ENCODE measurements around the gene CEPT1. TPM values are rescaled to one million over a fixed set of nuclear protein-coding genes. Genes with fewer than 3 reads are reported as not detected.

The CEPT1 gene
- polyA plus RNA-seq, 1 donor: 25.8 TPM

DNA sequence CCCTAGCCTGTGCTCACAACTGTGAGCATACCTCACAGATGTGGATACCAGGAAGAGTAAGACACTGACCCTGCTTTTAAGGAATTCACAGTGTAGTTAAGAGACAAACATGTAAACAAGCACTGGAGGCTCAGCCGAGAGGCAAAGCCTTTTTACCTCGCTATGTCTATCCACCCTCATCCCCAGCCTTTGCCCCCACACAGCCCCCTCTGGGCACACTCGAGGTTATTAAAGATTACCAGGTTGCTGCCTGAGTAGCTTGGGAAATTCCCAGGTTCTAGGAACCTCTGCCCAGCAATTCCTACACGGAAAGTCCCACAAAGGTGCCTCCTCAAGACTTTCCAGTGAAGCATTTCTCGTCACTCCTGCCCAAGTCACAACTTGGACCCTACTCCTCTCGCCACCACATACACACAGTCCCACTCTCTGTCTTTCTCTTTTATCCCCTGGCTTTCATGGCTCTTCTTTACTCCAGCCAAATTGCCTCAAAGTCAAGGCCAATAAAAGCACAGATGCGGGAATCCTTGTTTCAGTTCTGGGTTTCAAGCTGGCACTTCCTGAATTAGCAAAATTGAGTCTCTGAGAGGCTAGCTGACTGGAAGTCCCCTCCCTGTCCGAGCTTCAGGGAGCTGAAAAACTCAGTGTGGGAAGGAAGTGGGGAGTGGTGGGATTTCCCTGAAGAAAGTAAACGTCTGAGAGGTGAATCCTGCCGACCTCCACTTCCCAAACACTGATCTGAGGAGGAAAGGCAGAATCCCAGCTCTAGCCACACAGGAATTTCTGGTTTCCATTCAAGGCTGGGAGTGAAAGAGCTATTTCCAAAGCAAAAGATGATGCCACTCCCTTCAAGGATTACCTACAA, 52.9 kb downstream of the CEPT1 start:
- no peak for DNase-seq (ENCODE audit: low read depth)

DNA sequence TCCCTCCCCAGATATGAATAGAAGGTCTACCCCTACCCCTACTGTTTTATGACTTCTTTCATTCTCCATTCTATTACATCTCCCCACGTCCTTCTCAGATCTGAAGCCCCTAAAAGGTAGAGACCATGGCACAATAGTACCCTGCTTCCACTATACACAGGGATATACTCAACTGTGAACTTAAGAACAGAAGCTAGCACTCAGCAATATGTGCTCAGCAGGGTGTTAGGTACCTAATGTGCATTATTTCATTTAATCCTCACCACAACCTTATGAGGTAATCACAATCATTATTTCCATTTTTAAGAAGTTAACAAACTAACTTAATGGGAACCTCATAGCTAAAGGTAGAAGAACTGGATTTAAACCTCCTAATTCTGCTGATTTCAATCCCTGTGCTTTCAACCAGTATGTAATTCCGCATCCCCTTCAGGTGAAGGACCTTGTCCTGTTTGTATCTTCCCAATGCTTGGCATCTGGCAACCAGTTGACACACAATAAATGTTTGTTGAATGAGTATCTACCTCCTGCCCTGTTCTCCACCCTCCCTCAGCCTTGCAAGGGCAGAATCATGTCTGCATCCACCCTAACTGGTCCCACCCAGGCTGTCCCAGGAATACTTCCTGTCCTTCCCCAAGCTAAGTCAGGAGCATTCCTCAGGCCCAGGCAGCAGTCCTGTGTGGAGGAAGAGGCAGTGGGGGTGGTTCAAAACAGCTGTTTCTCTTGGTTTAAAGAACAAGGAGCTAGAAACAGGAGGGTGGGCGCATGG, 53.9 kb downstream of the CEPT1 start:
- DNase-seq (ENCODE audit: low read depth): no peak

DNA sequence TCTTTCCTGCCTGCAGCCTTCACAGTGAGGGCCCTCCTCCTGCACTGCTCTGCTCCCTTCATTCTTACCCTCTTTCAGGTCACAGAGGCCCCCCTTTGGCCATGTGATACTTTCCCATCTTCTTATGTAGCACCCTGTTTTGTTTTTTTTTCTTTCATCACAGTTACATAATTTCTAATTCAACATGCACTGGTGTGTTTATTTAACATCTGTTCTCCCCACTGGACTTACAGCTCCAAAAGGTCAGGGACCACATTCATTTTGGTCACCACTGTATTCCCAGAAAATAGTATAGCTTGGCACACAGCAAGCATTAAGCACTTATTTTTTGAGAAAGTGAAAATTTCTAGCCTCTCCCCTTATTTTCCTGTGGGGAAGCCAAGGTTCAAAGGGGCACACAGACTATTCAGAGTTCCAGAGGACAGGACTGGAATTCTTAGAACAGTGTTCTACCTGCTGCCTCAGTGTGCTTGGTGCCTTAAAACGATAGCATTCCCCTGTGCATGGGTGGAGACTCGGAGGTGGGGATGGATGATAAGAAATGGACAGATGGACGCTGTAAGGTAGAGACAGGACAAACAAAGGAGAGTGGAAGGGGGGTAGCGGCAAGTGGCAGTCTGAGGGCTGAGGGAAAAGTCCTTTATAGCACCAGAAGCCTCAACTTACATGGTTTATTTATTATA, 55.1 kb downstream of the CEPT1 start:
- no peak for DNase-seq (ENCODE audit: low read depth)

DNA sequence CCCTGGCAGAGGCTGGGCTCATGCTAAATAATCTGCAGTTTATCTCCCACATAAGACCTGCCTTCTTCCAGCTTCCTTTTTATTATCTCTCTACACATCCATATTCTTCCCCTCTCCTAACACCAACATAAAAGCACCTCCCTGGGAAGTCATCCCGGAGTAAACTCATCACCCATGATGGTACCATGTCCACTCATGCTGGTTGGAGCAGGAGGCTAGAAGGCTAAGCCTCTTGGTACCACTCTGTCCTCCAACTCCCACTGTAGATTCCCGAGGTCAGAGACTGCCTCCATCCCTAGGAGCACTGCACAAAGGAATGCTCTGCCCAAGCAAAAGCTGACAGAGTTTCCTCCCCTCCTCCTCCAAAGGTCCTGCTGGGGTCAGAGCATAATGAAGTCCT, 56.2 kb downstream of the CEPT1 start:
- no peak for DNase-seq (ENCODE audit: low read depth)

DNA sequence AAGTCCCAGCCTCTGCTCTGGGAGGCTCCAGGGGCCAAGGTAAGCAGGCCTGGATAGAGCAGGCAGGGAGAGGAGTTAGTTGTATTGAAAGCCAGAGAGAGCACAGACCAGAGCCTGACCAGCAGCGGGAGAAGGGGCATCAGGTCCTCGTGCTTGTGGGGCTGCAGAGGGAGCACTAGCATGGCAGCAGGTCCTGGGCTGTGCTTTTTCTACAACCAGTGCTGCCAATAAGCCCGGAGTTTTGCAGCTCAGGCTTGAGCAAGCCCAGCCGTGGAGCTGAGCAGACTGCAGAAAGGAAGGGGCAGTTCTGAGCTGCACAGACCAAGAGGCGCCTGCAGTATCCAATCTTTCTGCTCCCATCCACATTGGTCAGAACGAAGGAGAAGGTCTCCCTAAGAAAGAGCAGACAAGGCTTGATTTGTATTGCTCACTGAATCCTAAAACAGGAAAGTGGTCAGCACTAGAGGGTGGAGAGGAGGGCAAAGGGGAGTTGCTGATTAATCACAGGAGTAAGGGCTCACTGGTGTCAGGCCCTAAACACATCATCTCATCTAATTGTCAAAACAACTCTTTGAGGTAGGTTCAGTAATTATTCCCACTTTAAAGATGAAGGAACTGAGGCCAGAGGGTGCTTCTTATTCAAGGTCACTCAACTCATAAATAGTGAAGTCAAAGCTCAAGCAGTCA, 57.7 kb downstream of the CEPT1 start:
- no peak for DNase-seq (ENCODE audit: low read depth)

DNA sequence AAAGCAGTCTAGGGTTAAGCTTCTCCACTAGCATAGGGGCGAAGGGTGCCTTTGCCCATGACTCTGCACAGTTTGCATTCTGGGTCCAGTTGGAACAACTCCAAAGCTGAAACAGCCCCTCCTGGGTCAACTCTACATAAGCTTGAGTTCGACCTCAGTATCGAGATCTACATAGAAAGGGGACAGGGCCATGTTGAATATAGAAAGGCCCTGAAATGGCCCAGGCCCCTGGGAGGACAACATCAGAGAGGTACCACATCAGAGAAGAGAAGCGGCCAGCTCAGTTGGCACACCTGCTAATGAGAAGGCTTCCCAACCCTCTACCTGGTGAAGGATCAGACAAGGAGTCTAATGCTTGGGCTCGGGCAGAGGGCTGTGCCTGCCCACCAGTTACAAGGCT, 58.8 kb downstream of the CEPT1 start:
- DNase-seq (ENCODE audit: low read depth): no peak

DNA sequence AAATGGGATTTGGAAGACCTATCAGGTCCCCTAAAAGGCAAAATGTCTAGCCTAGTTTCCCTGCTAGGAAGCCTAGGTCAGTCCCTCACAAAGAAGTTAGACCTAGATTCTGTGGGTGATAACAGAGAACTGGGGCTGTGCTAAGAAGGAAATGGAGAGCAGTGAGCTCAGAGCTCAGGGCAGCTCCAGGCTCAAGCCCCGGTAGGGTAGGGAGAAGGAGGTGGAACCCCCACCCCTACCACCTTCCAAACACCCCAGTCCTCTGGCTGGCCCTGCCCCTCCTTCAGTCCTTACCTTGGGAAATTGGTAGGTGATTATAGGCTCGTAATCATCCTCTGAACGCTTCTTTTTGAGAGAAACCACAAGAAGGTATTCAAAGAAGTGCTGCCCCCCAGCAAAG, 59.3 kb downstream of the CEPT1 start:
- no peak for DNase-seq (ENCODE audit: low read depth)

DNA sequence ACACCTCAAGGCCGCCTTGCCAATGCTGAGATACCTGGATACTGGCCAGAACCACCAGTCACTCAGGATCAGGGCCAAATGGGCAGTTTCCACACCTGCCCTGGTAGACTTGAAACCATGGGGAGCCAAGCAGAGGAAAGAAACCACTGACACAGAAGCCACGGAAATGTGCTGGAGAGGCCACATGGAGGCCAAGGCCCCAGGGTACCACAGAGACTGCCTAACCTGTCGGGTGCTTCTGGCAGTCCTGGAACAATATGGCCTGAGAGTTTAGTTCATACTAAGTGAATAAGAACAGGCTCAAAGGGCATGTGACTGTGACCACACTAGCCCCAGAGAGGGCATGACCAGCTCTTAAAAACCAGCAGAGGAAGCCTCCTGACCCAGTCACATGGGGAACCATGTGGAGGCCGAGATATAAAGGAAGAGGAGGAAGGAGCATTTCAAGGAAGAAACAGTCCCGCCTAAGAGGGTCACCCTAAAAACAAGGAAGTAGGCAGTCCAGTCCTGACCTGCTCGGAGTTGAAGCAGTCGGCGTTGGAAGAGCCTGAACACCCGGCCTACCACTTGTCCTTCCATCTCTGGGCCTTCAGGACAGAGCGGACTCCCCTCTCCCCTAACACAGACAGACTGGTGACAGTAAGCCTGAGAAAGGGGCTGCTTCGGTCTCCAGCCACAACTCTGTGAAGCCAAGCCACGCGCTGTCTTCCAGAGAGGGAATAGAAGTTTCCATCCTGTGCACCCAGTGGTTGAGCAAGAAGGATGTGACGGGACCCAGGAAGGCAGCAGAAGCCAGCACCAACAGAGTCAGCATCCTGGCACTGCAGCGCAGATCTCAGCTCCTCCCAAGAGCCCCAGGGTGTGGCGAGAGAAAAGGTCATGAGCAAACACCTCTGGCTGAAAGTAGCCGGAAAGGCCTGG, 60.1 kb downstream of the CEPT1 start, which contains the start of gene DENND2D:
DENND2D (minus strand) TSS at position 766 of the 921 bp plus-strand sequence; CDS start at position 579, 187 bp downstream.
- DNase-seq (ENCODE audit: low read depth): no peak

DNA sequence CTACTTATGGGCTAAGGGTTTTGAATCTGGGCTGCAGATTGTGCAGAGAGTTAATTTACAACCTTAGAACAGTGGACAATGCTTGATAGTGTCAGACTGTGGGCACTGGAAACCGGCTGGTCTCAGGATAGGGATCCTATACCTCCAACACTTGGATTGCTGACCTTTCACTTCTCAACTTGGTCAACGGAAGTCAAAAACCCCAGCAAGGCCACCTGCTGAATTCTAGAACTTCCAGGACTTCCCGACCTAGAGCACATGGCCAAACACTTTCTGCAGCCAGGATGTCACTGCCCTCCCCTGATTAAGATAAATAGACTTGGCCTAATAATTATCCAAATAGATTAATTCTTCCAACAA, 60.8 kb downstream of the CEPT1 start:
- DNase-seq (ENCODE audit: low read depth): no peak

DNA sequence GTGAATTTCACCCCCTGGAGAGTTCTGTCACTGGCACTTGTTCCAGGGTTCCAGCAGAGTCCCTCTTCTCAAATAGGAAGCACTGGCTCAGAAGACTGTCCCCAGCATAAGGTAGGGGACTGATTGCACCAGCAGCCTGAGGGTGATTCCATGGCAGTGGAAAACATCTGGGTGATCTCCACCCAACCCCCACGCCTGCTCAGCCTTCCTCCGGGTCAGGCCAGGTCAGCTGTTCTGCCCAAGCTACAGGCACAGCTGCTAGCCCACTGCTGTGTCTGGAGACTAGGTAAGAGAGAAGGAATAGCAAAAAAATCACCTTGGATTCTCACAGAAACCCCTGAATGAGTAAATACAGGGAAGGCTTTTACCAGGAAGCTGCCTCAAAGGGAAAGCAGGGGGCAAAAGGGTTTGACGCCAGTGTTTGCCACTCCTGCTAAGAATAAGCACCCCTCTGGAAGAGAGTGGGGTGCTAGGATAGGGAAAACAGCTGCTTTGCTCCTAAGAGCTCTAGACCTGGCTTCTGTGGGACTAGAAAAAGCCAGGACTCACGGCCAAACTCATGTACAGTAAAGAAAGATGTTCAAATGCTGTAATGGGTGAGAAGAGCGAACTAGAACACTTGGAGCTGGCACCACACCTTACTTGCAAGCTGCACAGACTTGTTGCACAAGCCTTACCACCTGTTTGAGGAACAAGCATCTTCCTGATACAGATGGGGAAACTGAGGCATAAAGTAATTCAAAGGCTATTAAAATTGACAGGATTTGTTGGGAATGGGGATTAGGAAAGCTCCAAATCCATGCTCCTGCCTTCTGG, 61.5 kb downstream of the CEPT1 start:
- DNase-seq (ENCODE audit: low read depth): no peak

DNA sequence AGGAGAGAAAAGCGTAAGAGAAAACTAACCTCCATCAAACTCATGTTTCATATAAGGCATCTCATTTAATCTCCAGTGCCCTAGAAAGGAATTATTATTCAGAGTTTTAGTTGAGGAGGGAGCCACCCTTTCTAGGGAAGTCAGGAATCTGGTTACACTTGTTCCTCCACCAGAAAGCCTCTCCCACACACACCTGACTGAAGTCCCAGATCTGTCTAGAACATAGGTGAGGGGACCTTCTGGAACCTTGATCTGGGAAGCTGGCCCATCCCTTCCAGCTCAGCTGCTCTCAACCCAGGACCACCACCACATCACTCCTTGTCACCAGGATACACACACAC, 62.3 kb downstream of the CEPT1 start:
- no peak for DNase-seq (ENCODE audit: low read depth)

DNA sequence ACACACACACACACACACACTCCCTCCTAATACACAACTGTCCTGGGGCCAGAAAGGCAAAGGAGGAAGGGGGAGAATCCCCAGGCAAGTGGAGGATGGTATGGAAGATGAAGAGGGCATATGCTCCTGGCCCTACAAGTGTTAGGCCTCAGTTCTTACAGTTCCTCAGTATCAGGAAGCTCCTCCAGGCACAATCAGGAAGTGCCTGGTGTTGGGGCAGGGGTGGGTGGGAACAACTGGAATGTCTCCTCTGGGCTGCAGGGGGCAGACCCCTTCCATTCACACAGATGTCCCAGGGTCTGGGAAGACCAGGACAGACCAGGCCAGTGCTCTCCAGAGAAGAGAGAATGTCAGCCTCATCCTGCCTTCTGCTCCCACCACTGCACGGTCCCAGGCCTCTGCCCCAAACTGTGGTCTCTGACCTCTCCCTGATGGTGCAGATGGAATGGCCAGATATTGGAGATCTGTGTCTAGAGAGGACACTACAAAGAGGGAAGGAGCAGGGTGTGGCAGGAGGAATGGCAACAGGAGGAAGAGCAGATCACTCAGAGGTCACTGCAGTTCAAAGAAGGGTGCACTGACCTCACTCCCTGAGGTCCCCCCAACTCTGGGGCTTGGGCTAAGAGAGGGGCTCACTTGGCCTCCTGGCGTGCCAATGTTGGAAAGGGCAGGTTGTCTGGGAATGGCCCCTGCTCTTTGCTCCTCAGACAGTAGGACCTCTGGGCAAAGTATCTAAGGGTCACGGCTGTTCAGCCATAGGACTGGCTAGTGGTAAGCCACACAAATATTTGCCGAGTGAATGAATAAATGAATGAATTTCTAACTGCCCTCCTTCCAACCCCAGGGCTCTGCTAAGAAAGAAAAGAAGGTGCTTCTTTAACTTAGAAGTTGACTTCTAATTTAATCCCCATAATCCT, 62.9 kb downstream of the CEPT1 start:
- no peak for DNase-seq (ENCODE audit: low read depth)

DNA sequence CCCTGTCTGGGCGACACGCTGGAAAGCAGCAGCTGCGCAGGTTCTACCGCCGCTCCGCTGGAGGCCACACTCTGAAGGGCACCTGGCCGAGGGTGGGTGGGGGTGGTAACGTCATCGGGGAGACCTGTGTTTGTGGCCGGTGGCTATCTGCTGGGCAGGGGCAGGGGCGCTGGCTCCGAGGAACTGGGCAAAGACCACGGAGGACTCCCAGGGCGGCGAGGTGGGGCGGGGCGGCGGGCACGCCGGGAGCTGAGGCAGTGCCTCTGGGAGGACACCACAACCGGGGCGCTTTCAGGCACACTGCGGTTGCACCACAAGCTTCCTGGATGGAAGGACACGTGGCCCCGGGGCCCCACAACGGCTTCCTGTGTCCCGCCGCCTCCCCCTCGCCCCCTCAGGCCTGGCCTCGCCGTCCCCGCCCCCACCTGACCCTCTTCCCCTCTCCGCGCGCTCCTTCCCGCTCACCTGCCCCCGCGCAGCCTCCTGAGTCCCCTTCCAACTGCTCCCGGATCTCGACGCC, 63.7 kb downstream of the CEPT1 start:
- DNase-seq (ENCODE audit: low read depth): no peak

DNA sequence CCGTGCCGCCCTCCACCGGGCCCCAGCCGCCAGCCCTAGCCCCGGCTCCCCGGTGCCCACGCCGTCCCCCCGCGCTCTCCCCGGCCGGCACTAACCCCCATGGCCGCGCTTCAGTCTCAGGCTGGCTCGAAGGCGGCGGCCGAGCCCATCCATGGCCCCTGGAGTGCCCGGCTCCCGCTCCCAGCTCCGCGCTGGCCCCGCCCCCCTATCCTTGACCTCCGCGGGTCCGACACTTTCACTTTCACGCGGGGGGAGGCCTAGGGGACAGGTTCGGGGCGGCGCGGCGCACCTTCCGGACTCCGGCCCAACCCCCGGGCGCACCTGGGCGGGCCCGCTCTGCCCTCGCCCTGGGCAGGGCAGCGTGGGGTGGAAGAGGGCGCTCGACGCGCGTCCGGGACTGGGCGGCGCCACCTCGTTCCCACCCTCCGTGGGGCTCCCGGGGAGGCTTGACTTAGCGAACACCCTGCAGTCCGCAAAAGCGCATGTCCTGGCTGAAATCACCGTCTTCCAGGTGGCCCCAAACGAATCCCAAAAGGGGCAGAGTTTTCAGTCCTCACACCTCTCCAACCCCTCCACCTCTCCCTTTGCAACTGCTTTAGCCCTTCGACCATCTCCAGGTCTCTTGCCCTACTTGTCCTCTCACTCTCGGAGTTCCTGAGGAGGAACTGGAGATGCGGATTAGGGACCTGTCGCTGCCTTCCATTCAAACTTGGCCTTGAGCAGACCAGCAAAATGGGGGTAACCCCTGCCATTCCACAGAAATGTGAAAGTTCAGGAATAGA, 64.4 kb downstream of the CEPT1 start:
- no peak for DNase-seq (ENCODE audit: low read depth)

DNA sequence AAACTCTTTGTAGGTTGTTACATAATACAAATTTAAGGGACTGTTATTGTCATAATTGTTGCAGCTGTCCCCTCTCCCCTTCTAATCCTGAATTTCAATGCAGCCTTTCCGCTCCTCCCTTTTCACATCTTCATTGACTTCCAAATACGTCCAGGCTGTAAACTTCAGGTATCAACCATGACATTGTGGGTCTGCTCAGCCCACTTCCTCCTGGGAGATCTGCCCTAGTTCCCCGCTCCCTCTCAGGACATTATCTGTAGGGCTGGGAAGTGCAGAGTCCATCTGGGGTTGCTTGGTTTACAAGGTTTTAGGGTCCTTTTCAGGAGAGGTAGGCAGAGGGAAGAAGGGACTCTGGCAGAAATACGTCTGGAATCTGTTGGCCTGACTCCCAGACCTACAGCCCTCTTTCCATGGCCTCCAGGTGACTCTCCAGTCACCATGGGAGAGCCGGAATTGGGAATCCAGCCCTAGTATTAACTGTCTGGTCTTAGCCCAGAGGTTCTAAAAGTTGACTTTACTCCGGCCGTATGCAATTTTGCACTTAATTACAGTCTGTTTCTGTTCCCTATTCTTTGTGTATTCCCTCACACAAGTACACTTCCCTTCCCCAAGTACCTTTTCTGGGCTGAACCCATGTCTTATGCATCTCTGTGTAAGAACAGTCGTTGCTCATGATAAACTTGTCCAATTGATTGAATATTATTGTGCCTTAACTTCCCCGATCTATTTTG, 65.1 kb downstream of the CEPT1 start:
- no peak for DNase-seq (ENCODE audit: low read depth)

DNA sequence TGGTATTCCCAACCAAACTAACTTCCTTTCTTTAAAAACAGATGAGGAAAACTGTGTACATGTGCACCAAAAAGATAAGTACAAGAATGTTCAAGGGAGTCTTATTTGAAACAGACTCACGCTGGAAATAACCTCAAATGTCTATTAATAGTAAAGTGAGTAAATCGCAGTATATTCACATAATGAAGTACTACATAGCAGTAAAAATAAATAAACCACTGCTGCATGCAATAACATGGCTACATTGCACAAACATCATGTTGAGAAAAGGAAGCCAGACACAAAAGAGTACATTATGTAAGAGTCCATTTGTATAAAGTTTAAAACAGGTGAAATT, 65.7 kb downstream of the CEPT1 start:
- DNase-seq (ENCODE audit: low read depth): no peak

DNA sequence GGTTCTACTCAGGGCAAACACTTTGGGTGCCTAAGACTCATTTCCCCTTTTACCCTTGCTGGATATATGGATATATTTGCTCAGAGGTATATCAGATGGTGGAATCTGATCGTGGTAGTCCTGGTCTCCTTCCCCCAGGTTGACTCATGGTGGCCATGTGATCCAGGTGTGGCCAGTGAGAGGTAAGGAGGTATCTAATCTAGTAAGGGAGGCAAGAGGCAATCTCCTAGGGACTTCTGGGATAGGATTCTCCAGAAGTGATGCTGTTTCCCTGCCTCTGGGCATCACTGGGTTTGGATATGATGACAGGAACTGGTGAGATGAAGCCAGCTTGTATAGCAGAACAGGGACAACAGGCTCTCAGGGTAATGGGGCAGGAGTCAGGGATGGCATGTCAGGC, 68.9 kb downstream of the CEPT1 start:
- DNase-seq (ENCODE audit: low read depth): no peak
